GM19351 (cell line): ENCODE results near the gene HOXA9.

Experiments used
- ATAC-seq: cut with Tn5 transposase; IDR thresholded peaks from one replicate; pipeline ENCODE4 v1.9.1; 2021; ENCODE audit warnings: mild to moderate bottlenecking, moderate library complexity; ENCODE audit not compliant: unreplicated experiment

The HOXA9 gene

DNA sequence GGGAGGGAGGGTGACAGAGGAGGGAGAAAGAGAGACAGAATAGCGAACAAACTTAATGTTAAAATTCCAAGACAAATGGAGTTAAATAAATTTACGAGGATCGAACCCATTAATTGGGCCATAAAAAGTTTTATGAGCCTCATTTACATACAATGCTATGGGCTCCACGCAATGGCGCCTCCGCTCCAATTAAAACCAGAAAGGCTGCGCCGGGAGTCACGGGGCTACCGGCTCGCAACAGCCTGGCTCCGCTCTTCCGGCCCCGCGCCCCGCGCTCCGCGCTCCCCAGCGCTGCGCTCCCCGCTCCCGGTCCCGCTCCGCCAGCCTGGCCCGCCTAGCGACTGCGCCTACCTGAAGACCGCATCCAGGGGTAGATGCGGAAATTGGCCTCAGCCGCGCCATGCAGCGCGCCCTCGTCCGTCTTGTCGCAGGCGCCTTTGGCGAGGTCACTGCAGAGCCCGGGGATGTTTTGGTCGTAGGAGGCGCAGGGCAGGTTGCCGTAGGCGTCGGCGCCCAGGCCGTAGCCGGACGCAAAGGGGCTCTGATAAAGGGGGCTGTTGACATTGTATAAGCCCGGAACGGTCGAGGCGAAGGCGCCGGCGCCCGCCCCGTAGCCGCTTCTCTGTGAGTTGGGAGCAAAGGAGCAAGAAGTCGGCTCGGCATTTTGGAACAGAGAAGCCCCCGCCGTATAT is 9.4 kb downstream of the HOXA9 start:
- no peak for ATAC-seq

DNA sequence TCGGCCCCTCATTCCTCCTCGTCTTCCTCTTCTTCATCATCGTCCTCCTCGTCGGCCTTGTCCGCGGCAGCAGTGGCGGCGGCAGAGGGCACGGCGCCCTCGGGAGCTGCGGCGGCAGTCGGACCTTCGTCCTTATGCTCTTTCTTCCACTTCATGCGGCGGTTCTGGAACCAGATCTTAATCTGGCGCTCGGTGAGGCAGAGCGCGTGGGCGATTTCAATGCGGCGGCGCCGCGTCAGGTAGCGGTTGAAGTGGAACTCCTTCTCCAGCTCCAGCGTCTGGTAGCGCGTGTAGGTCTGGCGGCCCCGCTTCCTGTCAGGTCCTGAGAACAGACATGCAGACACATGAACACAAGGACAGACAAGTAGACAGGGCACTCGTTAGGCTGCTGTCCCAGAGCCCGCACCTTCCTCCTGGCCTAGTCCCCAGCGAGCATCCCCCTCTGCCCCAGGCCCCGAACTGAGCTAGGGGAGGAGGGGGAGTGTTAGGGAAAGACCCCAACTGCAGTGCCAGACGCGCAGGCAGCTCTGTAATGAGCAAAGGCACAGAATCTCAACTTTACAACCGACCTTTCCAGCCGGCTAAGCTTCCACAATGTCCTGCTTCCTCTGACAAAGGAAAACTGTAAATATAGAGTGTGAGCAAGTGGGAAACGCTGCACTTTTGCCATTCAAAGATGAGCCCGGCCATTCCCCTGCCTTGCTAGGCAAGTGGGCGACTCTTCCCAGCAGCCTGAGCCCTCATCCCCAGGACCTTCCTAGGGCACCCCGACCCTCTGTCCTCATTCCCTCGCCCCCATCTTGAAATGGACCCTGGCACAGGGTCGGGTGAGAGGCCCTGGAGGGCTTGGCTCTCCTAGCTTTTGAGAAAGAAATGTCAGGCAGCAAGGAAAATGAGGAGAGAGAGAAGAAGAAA is 10.2 kb downstream of the HOXA9 start:
- no peak for ATAC-seq

DNA sequence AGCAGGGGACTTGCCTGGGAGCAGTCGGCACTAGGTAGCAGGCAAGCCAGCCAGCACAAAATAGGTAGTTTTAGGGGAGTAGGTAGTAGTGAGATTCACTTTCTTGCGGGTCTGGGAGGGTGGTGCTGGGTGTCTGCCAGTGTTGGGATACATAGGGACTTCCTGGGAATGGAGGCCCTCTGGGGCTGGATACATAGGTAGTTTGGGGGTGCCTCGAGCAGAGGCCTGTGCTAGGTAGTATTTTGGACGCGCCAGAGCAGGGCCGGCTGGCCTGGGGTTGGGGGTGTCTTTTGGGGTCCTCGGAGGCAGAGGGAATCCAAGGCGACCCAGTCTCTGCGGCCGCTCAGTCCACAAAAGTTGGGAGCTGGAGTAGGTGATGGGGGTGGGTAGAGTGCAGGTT is 11.0 kb downstream of the HOXA9 start:
- ATAC-seq, result no peak

DNA sequence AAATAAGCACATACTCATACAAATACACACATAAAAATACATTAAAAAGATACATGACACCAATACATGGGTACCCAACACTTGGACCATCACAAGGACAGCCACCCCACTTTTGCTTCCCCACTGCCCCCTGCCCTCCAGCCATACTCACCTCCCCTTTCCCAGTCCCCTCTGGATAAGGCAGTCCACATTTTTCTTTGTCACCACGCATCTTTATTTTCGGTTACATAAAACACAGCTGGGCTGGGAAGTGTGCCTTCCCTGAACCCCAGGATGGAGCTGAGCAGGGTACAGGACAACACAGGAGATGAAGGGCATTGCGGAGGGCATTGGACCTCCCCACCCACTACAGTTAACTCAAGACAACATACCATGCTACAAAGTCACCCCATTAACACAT is 11.8 kb downstream of the HOXA9 start:
- ATAC-seq, result no peak

DNA sequence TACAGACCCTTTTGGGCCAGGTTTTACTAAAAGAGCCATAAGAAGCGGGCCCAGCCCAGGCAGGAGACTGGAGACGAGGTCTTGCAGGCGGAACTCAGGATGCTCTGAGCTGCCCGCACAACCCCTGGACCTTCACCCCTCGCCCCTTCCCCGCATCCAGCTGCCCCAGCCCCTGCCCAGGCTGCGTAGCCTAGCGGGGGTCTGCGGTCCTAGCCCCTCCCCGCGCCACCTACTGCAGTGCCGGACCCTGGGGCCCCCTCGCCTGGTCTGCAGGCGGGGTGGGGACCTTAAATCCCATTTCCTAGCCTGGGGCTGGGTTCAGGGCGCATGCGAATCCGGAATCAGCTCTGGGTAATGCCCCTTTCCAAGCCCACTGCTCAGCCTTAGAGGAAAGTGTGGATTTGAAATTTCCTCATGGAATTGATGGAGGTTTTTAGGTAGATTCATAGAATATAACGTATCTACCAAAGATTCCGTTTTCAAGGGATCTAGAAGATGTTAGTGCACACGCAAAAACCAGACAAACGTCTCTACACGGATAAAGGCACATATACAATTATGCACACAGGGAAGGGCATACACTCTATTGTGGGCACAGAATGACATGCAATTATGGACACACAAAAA is 12.4 kb downstream of the HOXA9 start:
- ATAC-seq, result no peak

DNA sequence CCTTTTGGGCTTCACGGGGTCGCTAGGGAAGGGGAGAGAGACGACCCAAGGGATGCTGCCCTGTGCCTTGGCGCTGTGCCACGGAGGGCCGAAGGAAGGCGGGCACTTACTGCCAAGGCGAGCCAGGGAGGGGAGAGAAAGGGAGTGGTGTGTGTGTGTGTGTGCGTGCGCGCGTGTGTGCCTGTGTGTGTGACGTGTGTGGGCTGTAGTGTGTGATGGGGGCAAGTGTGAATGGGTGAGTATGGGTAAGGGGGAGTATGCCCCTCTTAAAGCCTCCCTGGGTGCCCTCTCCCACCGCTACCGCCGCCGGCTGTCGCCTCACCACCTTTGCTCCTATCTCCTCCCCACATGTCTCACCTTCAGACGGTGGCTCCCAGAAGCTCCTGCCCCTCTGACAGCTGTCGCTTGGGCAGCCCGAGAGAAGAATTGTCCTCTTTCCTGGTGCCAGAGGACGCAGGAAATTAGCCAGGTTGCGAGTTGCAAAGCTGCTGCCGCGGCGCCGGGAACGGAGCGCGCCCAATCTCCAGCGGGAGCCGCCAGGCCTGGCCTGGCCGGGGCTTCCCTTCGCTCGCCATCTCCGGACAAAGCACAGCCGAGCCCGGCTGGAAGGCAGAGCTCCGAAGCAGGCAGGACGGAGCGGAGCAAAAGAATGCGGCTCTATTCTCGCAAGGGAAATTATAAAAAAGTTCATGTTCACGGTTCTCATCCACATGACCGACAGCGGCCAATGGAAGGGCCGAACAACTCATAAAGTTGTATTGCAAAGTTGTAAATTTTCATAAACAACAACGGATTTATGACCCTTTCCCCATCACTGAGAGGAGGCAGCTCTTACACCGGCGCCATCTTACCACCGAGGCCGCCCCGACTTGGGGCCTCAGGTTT is 13.2 kb downstream of the HOXA9 start, which contains the start of gene HOXA3:
HOXA3 (minus strand) TSS at position 653 of the 885 bp plus-strand sequence. CDS start 41,943 bp downstream, outside the sequence.
- no peak for ATAC-seq

DNA sequence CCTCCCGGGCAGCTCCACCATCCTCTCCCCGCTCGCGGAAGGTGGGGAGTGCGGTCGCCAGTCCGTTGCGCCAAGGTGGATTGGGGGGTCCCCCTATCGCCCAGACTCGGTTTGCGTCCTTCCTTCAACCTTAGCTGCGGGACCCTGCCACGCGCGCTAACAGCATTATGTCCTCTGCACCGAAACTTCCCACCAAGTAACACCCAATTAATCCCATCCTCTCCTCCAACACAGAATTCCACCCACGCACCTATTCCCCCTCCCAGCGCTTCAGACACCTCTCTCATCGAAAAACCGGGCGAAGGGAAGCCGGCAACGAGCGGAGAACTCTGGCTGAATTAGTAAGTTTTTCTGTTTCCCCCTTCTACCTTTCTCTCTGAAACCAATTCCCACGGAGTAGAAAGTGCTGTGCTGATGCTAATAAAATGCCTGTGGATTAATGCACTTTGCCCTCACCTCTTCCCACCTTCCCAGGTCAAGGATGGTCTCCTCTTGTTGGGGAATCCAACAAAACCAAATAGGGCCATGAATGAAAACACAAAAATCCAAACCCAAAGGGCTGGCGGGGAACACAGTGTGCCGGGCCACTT is 13.9 kb downstream of the HOXA9 start:
- no peak for ATAC-seq

DNA sequence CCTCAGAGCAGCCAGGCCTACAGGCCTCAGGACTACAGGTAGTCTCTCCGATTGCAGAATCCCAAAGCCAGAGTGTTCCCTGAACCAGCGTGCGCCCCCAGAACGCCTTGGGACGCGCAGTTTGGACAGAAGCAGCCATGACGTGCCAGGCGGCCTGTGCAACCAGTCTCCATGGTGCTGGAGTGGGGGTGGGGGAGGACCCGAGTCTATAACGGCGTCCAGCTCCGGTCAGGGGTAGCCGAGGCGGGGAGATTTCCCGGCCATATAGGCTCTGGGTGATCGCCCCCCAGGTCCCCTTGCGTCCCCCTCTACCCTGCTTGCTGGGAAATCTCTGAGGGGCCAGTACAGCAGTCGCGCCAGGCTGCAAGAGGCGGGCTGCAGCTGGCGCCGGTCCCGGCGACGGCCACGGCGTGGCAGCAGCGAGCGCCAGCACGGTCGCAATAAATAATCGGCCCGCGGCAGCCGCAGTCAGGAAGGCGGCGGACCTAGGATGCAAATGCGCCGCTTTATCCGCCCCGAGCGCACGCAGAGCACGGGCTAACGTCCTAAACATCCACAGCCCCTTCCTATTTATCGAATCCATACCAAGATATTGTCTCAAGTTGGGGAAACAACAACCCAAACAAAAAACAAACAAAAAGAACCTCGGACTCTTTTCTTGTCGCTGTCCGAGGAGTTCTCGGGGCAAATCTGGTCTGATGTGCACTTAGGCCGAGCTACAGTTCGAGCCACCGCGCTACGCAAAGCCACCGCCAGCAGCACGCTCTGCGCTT is 14.6 kb downstream of the HOXA9 start:
- peak; percentile 90 for ATAC-seq

DNA sequence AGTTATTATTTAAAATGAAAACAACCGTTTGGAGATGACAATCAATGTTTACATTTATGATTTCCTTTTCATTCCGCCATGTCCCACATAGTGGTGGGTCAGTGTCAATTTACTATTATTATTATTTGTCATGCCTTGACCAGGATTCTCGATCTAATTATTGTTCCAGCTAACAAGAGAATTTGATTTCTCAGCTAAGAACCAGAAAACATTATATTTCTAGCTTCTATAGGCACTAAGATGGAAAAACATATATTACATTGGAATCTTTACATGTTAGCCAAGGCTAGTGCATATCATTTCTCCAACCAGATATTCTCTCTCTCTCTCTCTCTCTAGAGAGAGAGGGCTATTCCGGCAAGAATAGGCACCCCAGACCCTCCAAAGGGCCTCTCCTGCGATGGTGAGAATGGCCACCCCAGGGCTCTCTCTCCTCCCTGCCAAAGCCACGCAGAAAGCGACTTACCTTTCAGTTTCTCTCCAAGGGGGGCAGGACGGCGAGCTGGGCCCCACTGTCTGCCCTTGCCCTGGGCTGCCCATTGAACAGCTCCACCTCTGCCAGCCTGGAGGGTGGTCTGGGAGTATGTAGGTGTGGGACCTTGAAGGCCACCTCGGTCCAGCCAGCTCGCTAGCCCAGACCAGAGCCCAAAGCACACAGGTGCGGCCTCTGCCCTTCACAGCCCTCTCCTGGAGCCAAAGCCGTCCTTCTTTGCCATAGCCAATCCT is 15.3 kb downstream of the HOXA9 start:
- no peak for ATAC-seq

DNA sequence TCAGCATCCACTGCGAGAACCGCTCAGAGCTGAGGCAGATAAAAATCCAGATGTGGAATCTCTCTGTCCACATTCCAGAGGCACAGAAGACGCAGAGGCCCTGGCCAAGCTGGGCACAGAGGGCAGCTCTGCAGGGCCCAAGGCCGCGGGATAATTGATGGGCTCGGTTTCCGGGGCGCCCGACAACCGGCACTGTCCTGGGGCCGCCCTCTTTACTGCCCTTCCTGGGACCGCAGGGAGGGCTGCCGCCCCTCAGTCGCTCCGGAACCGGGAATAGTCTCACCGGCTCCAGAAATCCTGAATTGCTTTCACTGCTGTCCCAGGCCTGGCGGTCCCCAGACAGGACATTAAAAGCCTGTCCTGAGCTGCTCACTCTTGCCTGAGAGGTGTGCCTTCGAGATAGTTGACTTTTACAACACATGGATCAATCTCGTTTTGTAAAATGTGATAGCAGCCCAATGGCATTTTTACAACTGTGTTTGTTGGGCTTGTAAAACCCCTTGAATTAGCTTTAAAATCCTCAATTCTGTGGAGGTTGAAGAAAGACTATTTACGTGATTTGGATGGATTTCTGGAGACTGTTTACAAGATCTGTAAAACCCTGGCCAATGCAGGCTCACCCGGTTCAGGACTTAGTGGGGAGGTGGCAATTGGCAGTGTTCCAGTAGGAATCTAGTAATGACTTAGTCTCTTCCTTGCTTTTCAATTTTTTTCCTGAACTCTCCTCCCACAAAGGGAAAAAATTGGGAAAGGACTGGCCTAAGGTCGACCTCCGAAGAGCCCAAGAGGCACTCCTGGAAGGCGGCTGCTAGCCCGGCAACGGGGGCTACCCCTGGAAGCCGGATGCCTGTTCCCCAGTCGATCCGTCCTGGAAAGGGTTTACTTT is 16.3 kb downstream of the HOXA9 start:
- no peak for ATAC-seq

DNA sequence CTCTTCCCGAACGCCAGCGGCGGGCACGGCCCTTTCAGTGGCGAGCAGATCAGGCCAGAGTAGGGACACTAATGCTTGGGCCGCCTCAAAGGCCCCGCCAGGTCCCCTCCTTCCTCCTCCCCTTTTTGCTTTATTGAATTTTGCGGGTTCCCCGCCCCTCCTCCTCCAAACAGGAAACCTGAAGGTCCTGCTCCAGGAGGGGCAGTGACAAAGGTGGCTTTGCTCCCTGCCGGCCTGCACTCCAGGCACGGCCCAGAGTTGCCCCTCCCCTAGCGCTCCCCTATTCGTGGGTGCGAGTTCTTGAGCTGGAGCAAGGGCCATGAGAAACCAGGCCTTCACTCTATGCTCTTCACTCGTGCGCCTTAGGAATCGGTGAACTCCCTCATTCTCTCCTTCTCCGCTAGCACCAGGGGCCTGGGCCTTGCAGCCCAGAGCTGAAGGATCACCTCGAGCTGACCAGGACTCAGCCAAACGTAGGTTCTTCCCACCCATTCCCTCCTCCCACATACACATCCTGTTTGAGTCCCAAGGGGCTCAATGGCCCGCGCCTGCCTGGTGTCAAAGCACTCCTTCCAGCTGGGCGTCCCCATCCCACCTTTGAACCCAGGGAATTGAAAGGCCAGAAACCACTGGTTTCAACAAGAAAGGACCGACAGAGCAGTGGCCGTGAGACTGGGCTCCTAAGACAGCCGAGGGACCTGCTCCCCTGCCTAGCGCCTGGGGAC is 17.1 kb downstream of the HOXA9 start:
- no peak for ATAC-seq

DNA sequence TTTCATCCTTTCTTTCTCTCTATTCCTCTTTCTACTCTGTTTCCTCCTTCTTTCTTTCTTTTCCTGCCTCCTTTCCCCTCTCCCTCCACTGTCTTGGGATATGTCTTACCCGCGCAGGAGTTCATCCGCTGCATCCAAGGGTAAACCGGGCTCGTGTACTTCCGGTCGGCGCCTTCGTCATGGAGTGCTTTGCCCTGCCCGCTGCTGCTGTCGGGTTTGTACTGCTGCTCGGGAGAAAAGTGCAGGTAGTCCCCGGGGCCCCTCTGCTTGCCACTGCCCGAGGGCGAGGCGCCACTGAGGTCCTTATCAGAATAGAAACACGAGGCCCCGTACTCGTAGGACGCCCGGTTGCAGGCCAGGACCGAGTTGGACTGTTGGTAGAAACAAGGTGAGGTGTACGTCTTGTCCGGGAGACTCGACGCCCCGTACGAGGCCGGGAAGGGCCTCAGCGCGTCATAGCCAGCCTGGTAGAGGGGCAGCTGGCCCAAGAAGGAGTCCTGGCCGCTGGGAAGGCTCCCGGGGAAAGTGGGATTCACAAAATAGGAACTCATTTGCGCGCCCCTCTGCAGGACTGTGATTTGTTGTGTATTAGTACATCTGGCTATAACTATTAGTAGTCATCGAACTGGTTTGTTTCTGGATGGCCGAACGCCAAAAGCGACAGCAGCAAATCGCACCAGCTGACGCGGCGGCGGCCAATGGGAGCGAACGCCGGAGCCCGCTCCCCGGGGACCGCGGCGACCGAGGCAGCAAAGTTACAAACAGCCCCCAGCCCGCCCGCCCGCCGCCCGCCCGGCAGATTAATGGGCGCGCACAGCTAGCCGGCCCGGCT is 17.9 kb downstream of the HOXA9 start, which contains the start of gene HOXA6:
HOXA6 (minus strand) TSS at position 576 of the 832 bp plus-strand sequence; CDS start at position 551, 25 bp downstream.
- no peak for ATAC-seq

DNA sequence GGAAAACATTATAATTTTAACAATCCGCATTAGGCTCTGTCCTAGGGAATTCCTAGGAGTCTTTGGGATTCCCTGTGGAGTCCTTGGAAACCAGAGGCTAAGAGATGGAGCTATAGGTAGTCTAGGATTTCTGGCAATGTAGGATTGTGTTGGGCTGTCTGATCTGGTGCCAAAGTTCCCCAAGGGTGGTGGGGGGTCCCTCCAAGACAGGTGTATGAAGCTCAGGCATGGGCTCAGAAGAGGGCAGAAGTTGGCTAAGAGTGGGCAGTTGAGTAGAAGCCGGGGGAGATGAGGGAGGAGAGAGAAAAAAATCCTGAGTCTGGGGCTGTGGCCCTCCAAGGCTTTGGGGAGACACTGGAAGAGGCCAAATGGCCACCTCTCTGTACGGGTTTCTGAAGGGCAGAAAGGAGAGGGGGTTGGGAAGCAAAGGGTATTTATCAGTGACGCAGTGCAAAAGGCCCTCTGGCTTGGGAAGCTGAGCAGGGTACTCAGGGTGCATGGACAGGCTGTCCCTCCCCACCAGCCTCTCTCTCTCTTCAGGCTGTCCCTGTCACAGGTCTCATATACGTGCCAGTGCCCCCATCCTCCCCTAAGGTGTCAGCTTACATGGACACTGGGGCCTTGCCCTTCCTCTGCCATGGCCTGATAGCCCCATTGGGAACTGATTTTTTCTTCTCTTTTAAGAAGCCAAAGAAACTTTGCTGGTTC is 18.7 kb downstream of the HOXA9 start:
- no peak for ATAC-seq

DNA sequence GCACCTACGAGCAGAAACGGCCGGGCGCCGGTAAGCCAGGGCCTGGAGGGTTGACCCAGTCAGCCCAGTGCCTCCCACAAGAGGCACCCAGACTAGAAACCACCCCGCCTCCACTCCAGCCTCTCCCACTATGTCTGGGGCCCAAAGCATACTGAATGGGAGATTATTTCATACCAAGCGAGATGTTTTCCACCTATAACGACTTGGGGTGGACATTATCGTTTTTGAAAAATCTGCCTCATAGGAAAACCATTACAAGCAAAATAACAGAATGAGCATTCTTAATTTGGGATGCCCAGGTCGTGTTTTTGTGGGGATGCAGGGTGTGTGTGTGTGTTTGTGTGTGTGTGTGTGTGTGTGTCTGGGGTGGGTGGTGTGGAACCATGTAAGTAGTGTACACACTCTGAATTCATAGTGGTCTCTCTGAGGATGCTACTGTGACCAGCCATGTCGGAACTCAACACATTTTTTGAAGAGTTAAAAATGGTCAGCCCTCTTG is 19.4 kb downstream of the HOXA9 start:
- ATAC-seq, result no peak

DNA sequence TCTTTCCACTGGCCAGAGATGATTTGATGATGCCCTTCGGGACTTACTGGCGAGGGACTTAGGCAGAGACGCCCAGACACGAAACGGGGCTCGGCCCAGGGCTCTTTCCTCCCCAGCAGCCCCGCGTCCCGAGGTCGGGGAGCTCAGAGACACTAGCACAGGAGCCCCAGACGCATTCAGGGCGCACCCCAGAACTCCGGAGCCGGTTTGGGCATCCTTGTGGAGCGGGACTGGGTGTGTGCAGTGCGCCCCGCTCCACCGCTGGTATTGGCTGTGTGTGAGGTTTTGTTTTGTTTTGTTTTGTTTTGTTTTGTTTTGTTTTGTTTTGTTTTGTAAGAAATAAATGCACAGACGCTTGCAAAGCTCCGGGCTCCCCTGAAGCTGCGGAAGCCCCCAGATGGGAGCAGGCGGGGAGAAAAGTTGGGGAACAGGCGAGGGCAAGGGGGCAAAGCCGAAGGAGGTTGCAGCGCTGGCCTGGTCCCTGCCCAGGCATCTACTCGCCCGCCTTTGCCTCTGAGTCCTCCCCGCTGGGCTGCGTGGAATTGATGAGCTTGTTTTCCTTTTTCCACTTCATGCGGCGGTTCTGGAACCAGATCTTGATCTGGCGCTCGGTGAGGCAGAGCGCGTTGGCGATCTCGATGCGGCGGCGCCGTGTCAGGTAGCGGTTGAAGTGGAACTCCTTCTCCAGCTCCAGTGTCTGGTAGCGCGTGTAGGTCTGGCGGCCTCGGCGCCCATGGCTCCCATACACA is 20.0 kb downstream of the HOXA9 start:
- ATAC-seq, result no peak
